ENCODE measurements around the gene CCDC158. TPM values are rescaled to one million over a fixed set of nuclear protein-coding genes. Genes with fewer than 3 reads are reported as not detected.
"Not testable (repeated sequence)": the region's sequence is repeated elsewhere in the genome, so short reads cannot be mapped to it uniquely, and the experiment has no call there.

CCDC158 gene
- total RNA-seq = not detected

DNA sequence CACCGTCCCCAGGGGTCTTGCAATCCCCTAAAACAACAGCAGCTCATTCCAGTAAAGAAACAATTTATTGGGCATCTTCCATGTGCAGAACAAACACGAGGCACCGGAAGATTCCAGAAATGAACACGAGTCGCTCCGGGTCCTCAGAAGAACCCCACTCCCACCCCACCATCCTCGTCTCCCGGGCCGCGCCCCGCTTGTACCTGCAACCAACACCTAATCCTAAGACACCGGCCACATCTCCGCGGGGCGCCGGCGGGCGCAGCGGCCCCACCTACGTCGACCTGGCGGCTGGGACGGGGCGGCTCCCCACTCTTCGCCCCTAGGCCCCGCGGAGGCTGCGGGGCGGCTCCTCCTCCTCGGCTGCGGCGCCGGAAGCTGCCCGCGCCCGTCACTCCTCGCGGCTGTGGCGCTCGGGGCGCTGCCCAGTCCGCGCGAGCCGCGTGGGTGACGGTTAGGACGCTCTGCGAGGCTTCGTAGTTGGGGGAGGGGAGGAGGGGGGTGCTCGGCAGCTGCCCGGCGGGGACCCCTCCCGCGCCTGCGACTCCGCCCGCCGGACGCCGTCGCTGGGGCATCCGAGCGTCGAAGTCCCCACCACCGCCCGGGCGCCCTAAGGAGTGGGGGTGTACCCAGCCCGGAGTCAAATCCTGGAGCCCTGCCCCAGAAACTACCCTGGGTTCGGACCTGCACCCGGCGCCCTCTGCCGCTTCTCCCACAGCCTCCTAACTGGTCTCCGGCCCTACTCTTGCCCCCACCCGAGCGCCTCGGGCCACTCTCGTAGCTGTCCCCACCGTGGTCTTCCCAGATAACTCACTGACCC, at the start of gene CCDC158:
Gene CCDC158 (minus strand): TSS at position 380 of the 820 bp plus-strand sequence. CDS start 17,934 bp downstream, outside the sequence.
- Mint-ChIP-seq H3K36me3 (ENCODE audit: low read depth) (no peaks in the 10 kb centered on the region), H3K9me3 (no peaks in the 10 kb centered on the region), H3K4me3 (peak within 1 kb of the TSS; percentile 58), H3K4me1 (ENCODE audit: low read depth) (peaks cover 7% of the 10 kb centered on the region), H3K27me3 (ENCODE audit: low read depth) (peaks cover 23% of the 10 kb centered on the region), H3K27ac (no peak within 1 kb of the TSS)
- intact Hi-C loops (cut with micrococcal nuclease) = no loop called here
- CTCF ChIA-PET = interaction anchor here (2.2 kb wide), 1 partner anchor 10 kb away, joined by 6 read pairs; no protein-coding TSS in a partner anchor
- DNase-seq = no peak

DNA sequence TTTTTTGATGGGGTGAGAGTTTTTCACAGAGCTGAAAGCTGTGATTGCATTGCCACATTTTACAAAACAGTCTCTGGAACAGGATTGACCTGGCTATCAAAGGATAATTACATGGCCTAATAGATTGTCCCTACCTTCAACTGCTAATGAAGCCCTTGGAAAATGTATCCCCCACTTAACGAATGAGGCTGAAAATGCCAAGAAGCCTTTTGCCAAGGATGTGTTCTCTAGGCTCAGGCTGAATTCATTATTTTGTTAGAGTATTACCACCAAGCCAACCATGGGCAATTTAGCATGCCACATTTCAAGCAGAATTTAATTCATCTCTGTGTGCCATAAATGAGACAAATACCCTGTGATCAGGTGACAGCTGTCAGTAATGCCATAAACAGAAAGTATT, 49.6 kb upstream of the CCDC158 start:
- H3K4me3 Mint-ChIP-seq = no peak overlapping the region
- no peaks in the 10 kb centered on the region for H3K36me3 Mint-ChIP-seq (ENCODE audit: low read depth)
- peaks cover 12% of the 10 kb centered on the region for H3K27me3 Mint-ChIP-seq (ENCODE audit: low read depth)
- CTCF ChIA-PET = interaction anchor here (1.0 to 2.1 kb wide), 3 partner anchors 34 to 268 kb away, joined by 3 to 5 read pairs (median 4); no protein-coding TSS in a partner anchor
- no peaks in the 10 kb centered on the region for H3K9me3 Mint-ChIP-seq
- H3K27ac Mint-ChIP-seq = no peak overlapping the region
- no peaks in the 10 kb centered on the region for H3K4me1 Mint-ChIP-seq (ENCODE audit: low read depth)
- intact Hi-C loops (cut with micrococcal nuclease) = no loop called here
- no peak for DNase-seq

DNA sequence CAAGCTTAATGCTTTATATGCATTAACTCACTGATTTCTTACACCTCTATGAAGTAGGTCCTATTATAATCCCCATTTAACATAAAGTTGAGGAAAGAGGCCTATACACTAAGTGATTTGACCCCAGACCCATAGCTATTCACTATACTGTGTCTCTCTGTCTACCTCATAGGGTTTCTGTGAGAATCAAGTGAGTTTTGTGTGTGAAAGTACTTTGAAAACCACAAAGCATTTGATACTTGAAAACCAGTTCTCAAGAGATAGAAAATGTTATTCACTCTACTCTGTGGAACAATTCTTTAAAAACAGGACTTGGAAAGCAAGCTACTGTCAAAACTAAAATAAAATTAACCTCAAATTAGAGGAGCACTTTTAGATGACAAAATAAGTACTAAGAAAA, 49.1 kb upstream of the CCDC158 start:
- intact Hi-C loops (cut with micrococcal nuclease) = no loop called here
- CTCF ChIA-PET = interaction anchor here (1.0 to 2.1 kb wide), 3 partner anchors 35 to 268 kb away, joined by 3 to 5 read pairs (median 4); no protein-coding TSS in a partner anchor
- no peak for DNase-seq
- H3K27ac Mint-ChIP-seq = no peak overlapping the region
- no peaks in the 10 kb centered on the region for H3K4me1 Mint-ChIP-seq (ENCODE audit: low read depth)
- no peaks in the 10 kb centered on the region for H3K9me3 Mint-ChIP-seq
- H3K27me3 Mint-ChIP-seq (ENCODE audit: low read depth) = peaks cover 9% of the 10 kb centered on the region
- H3K36me3 Mint-ChIP-seq (ENCODE audit: low read depth) = no peaks in the 10 kb centered on the region
- H3K4me3 Mint-ChIP-seq = no peak overlapping the region

DNA sequence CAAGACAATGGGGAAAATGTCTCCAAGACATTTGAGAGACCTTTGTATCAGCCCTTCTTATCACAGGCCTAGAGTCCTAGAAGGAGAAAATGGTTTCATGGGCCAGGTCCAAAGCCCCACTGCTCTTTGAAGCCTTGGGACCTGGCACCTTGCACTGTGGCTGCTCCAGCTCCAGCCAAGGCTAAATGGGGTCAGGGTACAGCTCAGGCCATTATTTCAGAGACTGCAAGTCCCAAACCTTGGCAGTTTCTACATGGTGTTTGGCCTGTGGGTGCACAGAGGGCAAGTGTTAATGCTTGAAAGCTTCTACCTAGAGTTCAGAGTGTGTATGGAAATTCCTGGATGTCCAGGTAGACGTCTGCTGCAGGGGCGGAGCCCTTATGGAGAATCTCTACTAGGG, 42.6 kb upstream of the CCDC158 start:
- intact Hi-C loops (cut with micrococcal nuclease) = no loop called here
- Mint-ChIP-seq H3K9me3 (peaks cover 19% of the 10 kb centered on the region), H3K27ac (no peak overlapping the region), H3K27me3 (ENCODE audit: low read depth) (peaks cover 11% of the 10 kb centered on the region), H3K4me1 (ENCODE audit: low read depth) (no peaks in the 10 kb centered on the region), H3K4me3 (no peak overlapping the region), H3K36me3 (ENCODE audit: low read depth) (peaks cover 2% of the 10 kb centered on the region)
- CTCF ChIA-PET = no interaction called here
- no peak for DNase-seq

DNA sequence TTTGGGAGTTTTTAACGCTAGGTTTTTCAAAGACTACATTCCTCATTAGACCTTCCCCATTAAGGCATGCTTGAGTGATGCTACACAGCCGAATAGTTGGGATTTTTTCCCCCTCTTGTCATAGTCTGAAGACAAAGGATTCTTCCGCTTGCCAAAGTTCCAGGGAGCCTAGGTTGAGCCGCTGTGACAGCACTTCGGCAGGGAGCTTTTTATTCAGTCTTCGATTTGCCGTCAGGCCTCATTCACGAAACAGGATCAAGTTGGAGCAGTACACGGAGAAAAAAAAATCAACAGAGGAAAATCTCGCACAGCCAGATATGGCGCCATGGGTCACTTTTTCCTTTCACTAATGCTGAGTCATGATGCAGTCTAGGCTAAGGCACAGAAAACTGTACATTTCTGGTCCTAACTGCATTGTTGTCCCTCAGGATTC, 38.4 kb upstream of the CCDC158 start:
- intact Hi-C loops (cut with micrococcal nuclease) = no loop called here
- no peak overlapping the region for H3K27ac Mint-ChIP-seq
- CTCF ChIA-PET = no interaction called here
- no peak overlapping the region for H3K4me3 Mint-ChIP-seq
- H3K36me3 Mint-ChIP-seq (ENCODE audit: low read depth) = peaks cover 2% of the 10 kb centered on the region
- no peaks in the 10 kb centered on the region for H3K4me1 Mint-ChIP-seq (ENCODE audit: low read depth)
- H3K27me3 Mint-ChIP-seq (ENCODE audit: low read depth) = no peaks in the 10 kb centered on the region
- DNase-seq = no peak
- H3K9me3 Mint-ChIP-seq = peaks cover 13% of the 10 kb centered on the region

DNA sequence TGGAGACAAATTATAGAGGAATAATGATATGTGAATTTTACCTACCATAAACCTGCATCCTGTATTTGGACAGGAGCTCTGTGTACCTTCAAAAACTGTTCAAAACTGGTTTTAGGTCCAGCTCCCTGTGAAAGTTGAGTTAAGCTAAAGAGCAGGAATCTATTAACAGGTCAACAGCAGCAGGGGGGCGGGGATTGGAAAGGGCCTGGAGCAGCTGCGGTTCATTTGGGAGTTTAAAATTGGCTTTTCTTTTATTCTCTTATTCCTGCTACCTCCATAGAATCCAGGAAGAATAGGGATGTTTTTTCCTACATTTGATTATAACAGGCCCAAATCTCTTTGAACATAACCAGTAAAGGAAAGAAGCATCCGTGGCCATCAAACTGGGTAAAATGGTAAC, 37.9 kb upstream of the CCDC158 start:
- Mint-ChIP-seq H3K9me3 (peaks cover 9% of the 10 kb centered on the region), H3K4me1 (ENCODE audit: low read depth) (no peaks in the 10 kb centered on the region), H3K27me3 (ENCODE audit: low read depth) (no peaks in the 10 kb centered on the region), H3K36me3 (ENCODE audit: low read depth) (peaks cover 2% of the 10 kb centered on the region), H3K4me3 (no peak overlapping the region), H3K27ac (no peak overlapping the region)
- CTCF ChIA-PET = no interaction called here
- DNase-seq = no peak
- intact Hi-C loops (cut with micrococcal nuclease) = no loop called here

DNA sequence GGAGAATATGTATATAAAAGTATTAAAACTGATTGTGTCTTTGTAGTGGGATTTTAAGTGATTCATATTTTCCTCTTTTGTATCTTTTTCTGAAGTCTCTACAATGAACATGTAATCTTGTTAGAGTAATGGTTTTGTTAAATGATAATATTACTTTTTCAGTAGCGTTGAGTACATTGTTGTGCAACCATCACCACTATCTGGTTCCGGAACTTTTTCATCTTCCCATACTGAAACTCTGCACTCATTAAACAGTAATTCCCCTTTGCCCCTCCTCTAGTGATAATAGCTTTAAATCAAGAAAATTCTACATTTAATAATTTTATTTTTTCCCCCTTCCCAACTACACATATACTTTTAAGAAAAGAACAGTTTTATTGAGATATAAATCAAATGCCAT, 37.4 kb upstream of the CCDC158 start:
- no peak for DNase-seq
- intact Hi-C loops (cut with micrococcal nuclease) = no loop called here
- no peak overlapping the region for H3K4me3 Mint-ChIP-seq
- no peak overlapping the region for H3K27ac Mint-ChIP-seq
- peaks cover 7% of the 10 kb centered on the region for H3K9me3 Mint-ChIP-seq
- CTCF ChIA-PET = no interaction called here
- H3K4me1 Mint-ChIP-seq (ENCODE audit: low read depth) = no peaks in the 10 kb centered on the region
- peaks cover 2% of the 10 kb centered on the region for H3K36me3 Mint-ChIP-seq (ENCODE audit: low read depth)
- peaks cover 4% of the 10 kb centered on the region for H3K27me3 Mint-ChIP-seq (ENCODE audit: low read depth)

DNA sequence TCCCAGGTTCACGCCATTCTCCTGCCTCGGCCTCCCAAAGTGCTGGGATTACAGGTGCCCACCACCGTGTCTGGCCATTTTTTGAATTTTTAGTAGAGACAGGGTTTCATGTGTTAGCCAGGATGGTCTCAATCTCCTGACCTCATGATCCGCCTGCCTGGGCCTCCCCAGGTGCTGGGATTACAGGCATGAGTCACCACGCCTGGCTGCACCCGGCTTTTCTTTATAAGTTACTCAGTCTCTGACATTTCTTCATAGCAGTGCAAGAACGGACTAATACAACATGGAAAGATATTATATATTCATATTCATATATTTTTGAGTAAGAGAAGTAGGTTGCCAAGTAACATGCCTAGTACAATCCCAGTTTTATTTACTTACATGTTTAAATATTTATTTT, 36.9 kb upstream of the CCDC158 start:
- CTCF ChIA-PET = no interaction called here
- intact Hi-C loops (cut with micrococcal nuclease) = no loop called here
- Mint-ChIP-seq H3K4me1 (ENCODE audit: low read depth) (no peaks in the 10 kb centered on the region), H3K27me3 (ENCODE audit: low read depth) (peaks cover 4% of the 10 kb centered on the region), H3K4me3 (no peak overlapping the region), H3K36me3 (ENCODE audit: low read depth) (no peaks in the 10 kb centered on the region), H3K27ac (no peak overlapping the region), H3K9me3 (peaks cover 3% of the 10 kb centered on the region)
- DNase-seq = no peak

DNA sequence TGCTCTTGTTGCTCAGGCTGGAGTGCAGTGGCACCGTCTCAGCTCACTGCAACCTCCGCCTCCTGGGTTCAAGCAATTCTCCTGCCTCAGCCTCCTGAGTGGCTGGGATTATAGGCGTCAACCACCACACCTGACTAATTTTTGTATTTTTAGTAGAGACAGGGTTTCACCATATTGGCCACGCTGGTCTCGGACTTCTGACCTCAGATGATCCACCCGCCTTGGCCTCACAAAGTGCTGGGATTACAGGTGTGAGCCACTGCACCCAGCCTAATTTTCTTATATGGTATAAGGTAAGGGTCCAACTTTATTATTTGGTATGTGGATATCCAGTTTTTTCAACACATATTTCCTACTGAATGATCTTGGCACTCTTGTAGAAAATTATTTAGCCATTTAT, 33.1 kb upstream of the CCDC158 start:
- H3K36me3 Mint-ChIP-seq (ENCODE audit: low read depth); H3K9me3 Mint-ChIP-seq; H3K4me1 Mint-ChIP-seq (ENCODE audit: low read depth); intact Hi-C loops (cut with micrococcal nuclease); H3K27me3 Mint-ChIP-seq (ENCODE audit: low read depth); CTCF ChIA-PET; H3K4me3 Mint-ChIP-seq; H3K27ac Mint-ChIP-seq; DNase-seq: not testable (repeated sequence)

DNA sequence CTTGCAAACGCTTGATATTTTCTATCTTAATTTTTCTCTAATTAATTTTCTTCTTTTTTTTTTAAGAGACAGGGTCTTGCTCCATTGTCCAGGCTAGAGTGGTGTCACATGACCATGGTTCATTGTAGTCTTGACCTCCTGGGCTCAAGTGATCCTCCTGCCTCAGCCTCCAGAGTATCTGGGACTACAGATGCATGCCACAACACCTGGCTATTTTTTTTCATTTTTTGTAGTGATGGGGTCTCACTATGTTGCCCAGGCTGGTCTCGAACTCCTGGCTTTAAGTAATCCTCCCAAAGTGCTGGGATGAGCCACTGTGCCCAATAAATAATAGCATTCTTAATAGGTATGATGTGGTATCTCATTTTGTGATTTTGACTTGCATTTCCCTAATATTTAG, 32.3 kb upstream of the CCDC158 start:
- Mint-ChIP-seq H3K27me3 (ENCODE audit: low read depth) (peaks cover 9% of the 10 kb centered on the region), H3K4me3 (no peak overlapping the region), H3K4me1 (ENCODE audit: low read depth) (no peaks in the 10 kb centered on the region), H3K9me3 (no peaks in the 10 kb centered on the region), H3K27ac (no peak overlapping the region), H3K36me3 (ENCODE audit: low read depth) (no peaks in the 10 kb centered on the region)
- CTCF ChIA-PET = no interaction called here
- no peak for DNase-seq
- intact Hi-C loops (cut with micrococcal nuclease) = no loop called here

DNA sequence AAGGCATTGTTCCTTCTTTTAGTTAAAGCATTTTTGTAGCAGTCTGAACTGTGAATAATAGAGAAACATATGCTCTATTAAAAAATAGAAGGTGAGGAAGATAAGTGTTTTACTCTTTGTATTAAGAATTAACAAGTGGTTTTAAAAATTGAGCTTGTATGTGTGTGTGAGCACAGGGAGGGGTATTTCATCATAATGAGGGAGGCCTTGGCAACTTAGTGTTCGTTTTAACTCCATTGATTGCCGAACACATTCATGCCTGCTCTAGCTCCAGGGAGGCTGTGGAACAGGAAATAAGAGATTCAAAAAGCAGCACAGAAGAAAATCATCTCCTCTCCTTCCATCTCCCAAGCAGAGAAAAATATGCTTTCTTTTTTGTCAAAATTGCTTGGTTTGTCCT, 28.9 kb upstream of the CCDC158 start:
- CTCF ChIA-PET = interaction anchor here (2.1 to 3.5 kb wide), 2 partner anchors 19 to 55 kb away, joined by 5 to 10 read pairs; no protein-coding TSS in a partner anchor
- no peaks in the 10 kb centered on the region for H3K4me1 Mint-ChIP-seq (ENCODE audit: low read depth)
- H3K36me3 Mint-ChIP-seq (ENCODE audit: low read depth) = no peaks in the 10 kb centered on the region
- peaks cover 9% of the 10 kb centered on the region for H3K27me3 Mint-ChIP-seq (ENCODE audit: low read depth)
- H3K4me3 Mint-ChIP-seq = no peak overlapping the region
- intact Hi-C loops (cut with micrococcal nuclease) = no loop called here
- no peak overlapping the region for H3K27ac Mint-ChIP-seq
- no peak for DNase-seq
- no peaks in the 10 kb centered on the region for H3K9me3 Mint-ChIP-seq

DNA sequence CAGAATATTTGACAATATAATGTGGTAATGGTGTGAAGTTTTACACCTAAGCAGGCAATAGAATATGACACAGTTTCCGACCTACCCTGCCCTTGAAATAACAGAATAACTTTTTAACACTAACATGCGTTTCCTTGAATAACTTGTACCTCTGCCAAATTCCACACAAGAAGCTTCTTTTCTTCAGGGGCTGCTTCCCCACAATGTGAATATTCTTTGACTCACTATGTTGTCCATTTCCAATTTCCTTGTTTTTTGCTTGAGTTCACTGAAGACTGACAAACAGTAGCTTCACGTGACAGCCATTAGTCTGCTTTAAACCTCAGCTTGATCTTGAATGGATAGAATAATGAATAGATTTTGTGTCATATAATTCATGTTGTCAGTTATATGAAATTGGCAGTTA, 28.4 kb upstream of the CCDC158 start:
- Mint-ChIP-seq H3K36me3 (ENCODE audit: low read depth) (no peaks in the 10 kb centered on the region), H3K4me1 (ENCODE audit: low read depth) (no peaks in the 10 kb centered on the region), H3K9me3 (no peaks in the 10 kb centered on the region), H3K4me3 (no peak overlapping the region), H3K27ac (no peak overlapping the region), H3K27me3 (ENCODE audit: low read depth) (peaks cover 9% of the 10 kb centered on the region)
- DNase-seq = no peak
- intact Hi-C loops (cut with micrococcal nuclease) = no loop called here
- CTCF ChIA-PET = interaction anchor here (2.1 to 3.5 kb wide), 2 partner anchors 18 to 56 kb away, joined by 5 to 10 read pairs; no protein-coding TSS in a partner anchor

DNA sequence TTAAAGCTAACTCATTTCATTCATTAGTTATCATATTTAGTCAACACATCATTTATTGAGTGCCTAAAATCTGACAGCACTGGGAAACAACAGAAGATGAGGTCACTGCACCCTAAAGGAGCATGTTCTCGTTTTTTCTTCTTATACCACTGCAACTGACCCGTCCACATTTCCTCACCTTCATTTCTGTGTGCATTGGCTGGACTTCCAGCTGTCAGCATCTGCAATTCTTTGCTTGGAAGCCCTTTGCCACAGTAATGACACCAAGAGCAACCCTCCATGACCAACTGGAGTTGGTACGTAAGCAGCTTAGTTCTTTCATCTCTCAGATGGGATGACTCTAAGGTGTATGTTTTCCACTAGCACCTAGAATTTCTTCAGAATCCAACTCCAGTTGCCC, 27.3 kb upstream of the CCDC158 start:
- Mint-ChIP-seq H3K27me3 (ENCODE audit: low read depth) (peaks cover 5% of the 10 kb centered on the region), H3K9me3 (no peaks in the 10 kb centered on the region), H3K4me3 (no peak overlapping the region), H3K27ac (no peak overlapping the region), H3K36me3 (ENCODE audit: low read depth) (no peaks in the 10 kb centered on the region), H3K4me1 (ENCODE audit: low read depth) (no peaks in the 10 kb centered on the region)
- CTCF ChIA-PET = interaction anchor here (3.5 kb wide), 1 partner anchor 17 kb away, joined by 10 read pairs; no protein-coding TSS in a partner anchor
- intact Hi-C loops (cut with micrococcal nuclease) = no loop called here
- no peak for DNase-seq

All from activated naive CD4-positive, alpha-beta T cell treated with anti-CD3 and anti-CD28 coated beads for 36 hours (primary cell).